KMS-11 (cell line): ENCODE measurements around the gene HLF.

Experiments
- H2AFZ ChIP-seq: fragments of 200-600 bp; sonication (generic); 2 replicates; pipeline ENCODE4 v1.6.1; 2016; ENCODE audit warnings: antibody characterized with exemption, mixed run types, low read depth
- H3K27ac ChIP-seq: fragments of 200-600 bp; sonication (generic); 2 replicates; pipeline ENCODE4 v1.6.1; 2016; ENCODE audit warnings: mild to moderate bottlenecking, mixed run types
- H3K27me3 ChIP-seq: fragments of 200-600 bp; sonication (generic); 2 replicates; pipeline ENCODE4 v1.6.1; 2017; ENCODE audit warnings: mild to moderate bottlenecking, low read depth, mixed run types, moderate library complexity; ENCODE audit not compliant: insufficient read depth
- H3K36me3 ChIP-seq: fragments of 200-600 bp; sonication (generic); 2 replicates; pipeline ENCODE4 v1.6.1; 2017; ENCODE audit warnings: mild to moderate bottlenecking, mixed run types; ENCODE audit not compliant: insufficient read depth
- H3K4me1 ChIP-seq: fragments of 200-600 bp; sonication (generic); 2 replicates; pipeline ENCODE4 v1.6.1; 2016; ENCODE audit warnings: mild to moderate bottlenecking, low read depth, mixed run types; ENCODE audit not compliant: poor library complexity, severe bottlenecking
- H3K4me2 ChIP-seq: fragments of 200-600 bp; sonication (generic); 2 replicates; pipeline ENCODE4 v1.7.0; 2016; ENCODE audit warnings: mild to moderate bottlenecking, mixed run types
- H3K4me3 ChIP-seq: fragments of 200-600 bp; sonication (generic); IDR thresholded peaks from 2 replicates; pipeline ENCODE4 v1.6.1; 2017; ENCODE audit warnings: low read depth, low read length, mixed read lengths; ENCODE audit not compliant: insufficient read depth
- H3K79me2 ChIP-seq: fragments of 200-600 bp; sonication (generic); 2 replicates; pipeline ENCODE4 v1.6.1; 2016; ENCODE audit warnings: low read depth, mixed run types; ENCODE audit not compliant: insufficient read depth
- H3K9ac ChIP-seq: fragments of 200-600 bp; sonication (generic); 2 replicates; pipeline ENCODE4 v1.6.1; 2016; ENCODE audit warnings: mild to moderate bottlenecking, mixed run types
- H4K20me1 ChIP-seq: fragments of 200-600 bp; sonication (generic); 2 replicates; pipeline ENCODE4 v1.6.1; 2016; ENCODE audit warnings: mild to moderate bottlenecking, mixed run types; ENCODE audit not compliant: insufficient read depth
- TF ChIP-seq, protein P1 (sequence below): fragments of 200-600 bp; sonication (generic); conservative IDR thresholded peaks from 2 replicates; pipeline ENCODE4 v1.6.1; 2017; ENCODE audit warnings: low read depth, mild to moderate bottlenecking, antibody characterized with exemption, low read length, moderate library complexity, mixed read lengths

Gene HLF

DNA sequence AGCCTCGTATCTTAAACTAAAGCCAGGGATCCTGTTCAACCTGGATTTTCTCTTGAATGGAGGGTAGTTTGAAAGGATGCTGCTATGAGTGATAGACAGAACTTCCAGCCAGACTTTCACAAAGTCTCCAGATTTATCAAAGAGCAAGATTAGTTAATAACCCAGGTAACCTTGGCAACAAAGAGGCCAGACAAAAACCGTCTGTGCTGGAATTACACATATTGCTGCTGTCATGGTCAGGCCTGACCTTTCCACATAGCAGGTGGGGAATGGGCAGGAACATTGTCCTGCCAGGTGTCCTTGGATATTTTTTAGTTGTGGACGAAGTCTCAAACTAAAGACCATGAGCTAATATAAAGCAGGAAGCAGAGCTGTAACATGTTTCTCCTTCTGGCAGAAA lies 52.5 kb downstream of the HLF start:
- no peak overlapping the region for H2AFZ ChIP-seq
- no peaks in the 10 kb centered on the region for H3K4me1 ChIP-seq
- no peaks in the 10 kb centered on the region for H3K36me3 ChIP-seq
- no peak overlapping the region for H3K4me3 ChIP-seq
- no peak overlapping the region for H3K27ac ChIP-seq
- H3K27me3 ChIP-seq, result no peaks in the 10 kb centered on the region
- no peaks in the 10 kb centered on the region for H4K20me1 ChIP-seq
- no peak overlapping the region for H3K4me2 ChIP-seq
- no peak overlapping the region for H3K9ac ChIP-seq
- no peaks in the 10 kb centered on the region for H3K79me2 ChIP-seq
- TF ChIP-seq, protein P1, sequence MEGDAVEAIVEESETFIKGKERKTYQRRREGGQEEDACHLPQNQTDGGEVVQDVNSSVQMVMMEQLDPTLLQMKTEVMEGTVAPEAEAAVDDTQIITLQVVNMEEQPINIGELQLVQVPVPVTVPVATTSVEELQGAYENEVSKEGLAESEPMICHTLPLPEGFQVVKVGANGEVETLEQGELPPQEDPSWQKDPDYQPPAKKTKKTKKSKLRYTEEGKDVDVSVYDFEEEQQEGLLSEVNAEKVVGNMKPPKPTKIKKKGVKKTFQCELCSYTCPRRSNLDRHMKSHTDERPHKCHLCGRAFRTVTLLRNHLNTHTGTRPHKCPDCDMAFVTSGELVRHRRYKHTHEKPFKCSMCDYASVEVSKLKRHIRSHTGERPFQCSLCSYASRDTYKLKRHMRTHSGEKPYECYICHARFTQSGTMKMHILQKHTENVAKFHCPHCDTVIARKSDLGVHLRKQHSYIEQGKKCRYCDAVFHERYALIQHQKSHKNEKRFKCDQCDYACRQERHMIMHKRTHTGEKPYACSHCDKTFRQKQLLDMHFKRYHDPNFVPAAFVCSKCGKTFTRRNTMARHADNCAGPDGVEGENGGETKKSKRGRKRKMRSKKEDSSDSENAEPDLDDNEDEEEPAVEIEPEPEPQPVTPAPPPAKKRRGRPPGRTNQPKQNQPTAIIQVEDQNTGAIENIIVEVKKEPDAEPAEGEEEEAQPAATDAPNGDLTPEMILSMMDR, result no peak

DNA sequence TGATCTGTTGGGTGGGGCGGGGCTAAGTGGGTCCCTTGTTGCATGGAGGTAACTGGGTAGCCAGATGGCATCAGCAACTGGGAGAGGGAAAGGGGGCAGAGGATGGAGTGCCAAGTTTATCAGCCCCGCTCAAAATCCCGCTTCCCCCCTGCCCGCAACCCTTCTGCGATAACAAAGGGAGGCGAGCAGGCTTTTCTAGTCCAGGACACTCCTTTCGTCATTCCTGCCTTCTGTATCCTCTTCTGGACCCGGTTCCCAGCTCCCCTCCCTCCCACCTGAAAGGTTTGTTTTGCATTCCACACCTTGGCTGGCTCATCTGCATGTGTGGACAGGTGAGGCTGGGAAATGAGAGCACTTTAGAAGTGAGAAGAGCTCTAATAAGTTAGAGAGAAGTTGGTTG lies 53.3 kb downstream of the HLF start:
- no peaks in the 10 kb centered on the region for H3K36me3 ChIP-seq
- H3K79me2 ChIP-seq, result no peaks in the 10 kb centered on the region
- H3K4me2 ChIP-seq, result no peak overlapping the region
- no peak overlapping the region for H3K27ac ChIP-seq
- no peak overlapping the region for H3K4me3 ChIP-seq
- no peaks in the 10 kb centered on the region for H3K27me3 ChIP-seq
- no peaks in the 10 kb centered on the region for H4K20me1 ChIP-seq
- TF ChIP-seq, protein P1, result no peak
- H2AFZ ChIP-seq, result no peak overlapping the region
- no peak overlapping the region for H3K9ac ChIP-seq
- no peaks in the 10 kb centered on the region for H3K4me1 ChIP-seq

DNA sequence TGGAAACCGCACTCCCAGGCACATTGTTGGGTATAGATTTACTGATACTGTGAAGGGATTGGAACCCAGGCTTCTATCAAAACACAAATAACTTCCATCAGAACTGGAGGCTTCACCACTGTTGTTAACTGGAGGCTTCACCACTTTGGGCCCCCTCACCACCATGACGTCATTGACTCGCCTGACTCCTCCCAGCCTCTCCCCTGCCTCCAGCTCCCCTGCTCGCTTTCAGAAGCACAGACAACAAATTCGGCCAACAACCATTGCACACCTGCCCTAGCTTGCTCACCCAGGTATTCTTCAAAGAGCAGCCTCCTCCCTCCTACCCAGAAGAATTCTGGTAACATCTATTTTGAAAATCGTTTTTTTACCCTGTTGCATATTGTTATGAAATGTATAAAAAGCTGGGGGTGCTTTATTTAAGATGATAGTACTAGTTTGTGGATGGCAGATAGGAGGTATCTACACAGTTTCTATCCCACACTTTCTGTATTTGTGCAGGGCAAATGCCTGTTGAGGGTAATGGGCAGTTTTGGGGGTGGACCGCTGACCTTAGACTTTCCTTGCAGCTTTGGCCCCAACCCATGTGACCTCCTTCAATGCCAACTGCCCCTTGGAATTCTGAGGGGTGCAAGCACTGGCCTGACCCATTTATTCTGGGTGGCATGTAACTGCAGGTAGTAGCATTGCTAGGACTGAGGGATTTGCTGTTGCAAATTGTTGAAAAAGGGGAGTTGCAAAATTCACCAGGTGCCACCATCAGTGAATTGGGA lies 54.1 kb downstream of the HLF start:
- TF ChIP-seq, protein P1, result no peak
- Histone ChIP-seq H3K27ac (no peak overlapping the region), H3K4me1 (no peaks in the 10 kb centered on the region), H4K20me1 (no peaks in the 10 kb centered on the region), H3K79me2 (no peaks in the 10 kb centered on the region), H3K36me3 (no peaks in the 10 kb centered on the region), H2AFZ (no peak overlapping the region), H3K4me3 (no peak overlapping the region), H3K4me2 (no peak overlapping the region), H3K9ac (no peak overlapping the region), H3K27me3 (no peaks in the 10 kb centered on the region)

- Histone ChIP-seq H3K9ac (no peak overlapping the region), H2AFZ (no peak overlapping the region), H3K36me3 (no peaks in the 10 kb centered on the region), H3K27me3 (no peaks in the 10 kb centered on the region), H3K4me2 (no peak overlapping the region), H3K79me2 (no peaks in the 10 kb centered on the region), H3K27ac (no peak overlapping the region), H4K20me1 (no peaks in the 10 kb centered on the region), H3K4me1 (no peaks in the 10 kb centered on the region), H3K4me3 (no peak overlapping the region)
- TF ChIP-seq, protein P1, result no peak
Observed at GRCh38 chr17:55319933-55320593, 55.3 kb downstream of the HLF start.
